GM19025 (cell line): ENCODE data around the gene DGCR6L.
"Not testable (repeated sequence)": the region's sequence is repeated elsewhere in the genome, so short reads cannot be mapped to it uniquely, and the experiment has no call there.

Experiments
- ATAC-seq: cut with Tn5 transposase; IDR thresholded peaks from one replicate; pipeline ENCODE4 v1.9.1; 2021; ENCODE audit warnings: mild to moderate bottlenecking, low read depth, moderate library complexity; ENCODE audit not compliant: unreplicated experiment

Gene DGCR6L

DNA sequence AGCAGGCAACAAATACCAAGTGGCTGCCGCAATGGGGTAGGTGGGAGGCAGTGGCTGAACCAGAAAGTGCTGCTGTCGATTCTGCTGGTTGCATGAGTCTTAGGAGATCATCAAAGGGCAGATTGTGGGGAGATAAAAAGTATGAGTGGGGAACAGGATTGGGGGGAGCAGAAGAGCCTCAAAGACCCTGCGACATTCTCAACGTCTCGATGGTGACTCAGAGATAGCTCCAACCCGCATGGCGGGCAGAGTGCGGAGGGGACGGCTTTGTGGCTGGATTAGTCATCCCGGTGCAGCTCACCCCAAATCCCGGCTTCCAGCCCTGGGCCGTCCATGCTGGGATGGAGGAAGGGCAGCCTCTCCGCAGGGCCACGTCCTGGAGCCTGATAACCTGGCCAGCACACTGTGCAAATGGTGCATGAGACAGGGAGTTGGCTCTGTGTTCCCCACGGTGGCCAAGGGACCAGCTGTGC lies 40.2 kb downstream of the DGCR6L start:
- no peak for ATAC-seq

DNA sequence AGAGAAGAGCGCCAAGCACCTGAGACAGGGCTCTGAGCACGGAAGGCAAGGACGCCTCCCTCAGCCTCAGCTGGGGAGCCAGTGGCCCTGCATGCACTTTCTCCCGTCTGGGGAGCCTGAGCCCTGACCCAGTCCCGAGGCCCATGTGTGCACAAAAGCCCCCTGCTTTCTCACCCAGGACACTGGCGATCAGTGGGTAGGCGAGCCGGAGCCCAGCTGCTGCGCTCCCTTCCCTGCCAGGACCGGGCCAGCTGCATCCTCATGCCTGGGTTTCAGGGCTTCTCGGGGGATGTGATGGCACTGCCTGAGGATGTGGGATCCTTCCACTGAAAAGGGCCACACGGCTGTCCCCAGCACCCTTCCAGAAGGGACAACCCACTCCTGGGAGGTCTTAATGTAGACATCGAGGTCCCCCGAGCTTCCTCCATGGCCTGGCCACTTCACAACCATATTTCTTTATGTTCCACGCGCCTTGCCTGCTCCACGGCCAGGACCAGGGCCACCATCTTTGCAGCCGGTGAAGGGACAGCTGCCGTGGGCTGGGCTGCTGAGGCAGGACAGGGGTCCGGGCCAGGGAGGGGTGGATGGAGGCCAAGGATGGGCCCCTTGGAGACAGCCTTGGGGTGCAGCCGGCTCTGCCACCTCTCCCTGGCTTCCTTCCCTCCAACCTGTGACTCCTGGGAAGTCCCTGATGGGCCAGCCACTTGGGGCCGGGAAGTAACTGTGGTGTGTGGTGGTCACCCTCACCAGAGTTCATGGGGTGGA lies 41.0 kb downstream of the DGCR6L start:
- ATAC-seq = not testable (repeated sequence)

DNA sequence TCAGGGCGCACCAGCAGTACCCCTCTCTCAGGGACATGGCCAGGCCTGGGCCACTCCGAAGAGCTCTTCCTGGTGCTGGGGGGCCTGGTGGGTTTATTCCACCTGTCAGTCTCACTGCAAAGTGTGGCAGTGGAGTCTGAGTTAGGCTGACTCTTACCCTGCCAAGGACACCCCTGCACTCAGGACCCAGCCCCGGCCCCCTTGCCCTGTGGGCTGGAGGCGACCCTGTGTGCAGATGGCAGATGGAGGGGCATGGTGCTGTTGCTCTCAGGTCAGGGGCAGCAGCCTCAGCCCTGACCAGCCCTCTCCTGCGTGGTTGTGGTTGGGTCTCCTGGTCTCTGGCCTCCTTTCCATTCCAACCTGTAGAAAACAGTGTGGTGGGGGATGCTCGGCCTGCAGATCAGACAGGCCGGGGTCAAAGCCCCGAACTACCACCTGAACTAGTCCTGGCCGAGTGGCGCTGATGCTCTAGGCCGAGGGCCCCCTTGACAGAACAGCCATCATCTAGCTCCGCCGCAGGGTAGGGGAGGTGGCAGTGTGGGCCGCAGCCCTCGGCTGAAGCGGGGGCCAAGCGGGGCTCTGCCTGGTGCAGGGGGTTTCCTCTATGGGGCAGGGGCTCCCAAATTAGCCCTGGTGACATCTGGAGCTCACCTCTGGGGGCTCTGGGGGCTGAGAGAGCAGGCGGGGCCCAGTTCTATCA lies 41.8 kb downstream of the DGCR6L start:
- not testable (repeated sequence) for ATAC-seq

DNA sequence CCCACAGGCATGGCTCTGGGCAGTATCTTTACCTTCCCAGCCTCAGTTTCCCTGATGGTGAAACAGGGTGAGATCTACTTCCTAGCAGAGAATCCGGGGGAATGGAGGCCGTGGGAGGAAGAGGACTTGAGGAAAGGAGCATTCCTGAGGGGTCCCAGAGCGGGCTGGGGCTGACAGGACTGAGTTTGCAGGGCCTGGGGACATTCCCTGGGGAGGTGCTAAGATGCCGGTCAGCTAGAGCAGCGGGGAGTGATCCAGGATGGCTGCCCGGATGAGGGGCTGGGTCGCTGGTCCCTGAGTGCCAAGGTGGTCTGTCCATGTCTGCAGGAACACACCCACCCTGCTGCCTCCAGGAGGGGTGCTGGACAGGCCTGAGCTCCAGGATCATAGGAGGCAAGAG lies 43.4 kb downstream of the DGCR6L start:
- ATAC-seq = no peak

DNA sequence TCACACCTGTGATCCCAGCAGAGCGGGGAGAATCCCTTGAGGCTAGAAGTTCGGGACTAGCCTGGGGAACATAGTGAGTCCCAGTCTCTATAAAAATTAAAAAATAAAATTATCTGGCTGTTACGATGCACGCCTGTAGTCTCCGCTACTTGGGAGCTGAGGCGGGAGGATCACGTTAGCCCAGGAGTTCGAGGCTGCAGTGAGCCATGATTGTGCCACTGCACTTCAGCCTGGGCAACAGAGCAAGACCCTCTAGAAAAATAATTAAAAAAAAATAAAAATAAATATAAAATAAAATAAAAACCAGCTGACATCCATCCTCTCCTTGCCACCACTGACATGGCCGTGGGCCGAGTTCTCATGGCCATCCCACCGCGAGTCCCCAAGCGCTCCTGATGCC lies 44.0 kb downstream of the DGCR6L start:
- no peak for ATAC-seq

DNA sequence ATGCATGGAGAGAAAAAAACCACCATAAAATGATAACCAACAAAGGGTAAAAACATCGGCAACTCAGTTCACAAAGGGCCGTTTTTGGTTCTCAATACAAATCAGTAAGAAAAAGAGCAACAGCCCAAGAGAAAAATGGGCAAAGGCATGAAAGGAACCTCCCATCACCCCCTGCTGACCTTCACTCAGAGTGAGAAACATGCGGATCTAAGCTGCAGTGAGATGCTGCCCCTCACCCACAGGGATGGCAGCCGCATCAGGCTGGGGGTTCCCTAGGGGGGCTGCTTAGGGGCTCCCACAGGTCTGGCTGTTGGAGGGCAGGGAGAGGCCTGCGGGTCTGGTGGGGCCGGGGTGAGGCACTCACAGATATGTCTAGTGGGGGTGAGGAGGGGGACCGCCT lies 44.5 kb downstream of the DGCR6L start:
- ATAC-seq = not testable (repeated sequence)

DNA sequence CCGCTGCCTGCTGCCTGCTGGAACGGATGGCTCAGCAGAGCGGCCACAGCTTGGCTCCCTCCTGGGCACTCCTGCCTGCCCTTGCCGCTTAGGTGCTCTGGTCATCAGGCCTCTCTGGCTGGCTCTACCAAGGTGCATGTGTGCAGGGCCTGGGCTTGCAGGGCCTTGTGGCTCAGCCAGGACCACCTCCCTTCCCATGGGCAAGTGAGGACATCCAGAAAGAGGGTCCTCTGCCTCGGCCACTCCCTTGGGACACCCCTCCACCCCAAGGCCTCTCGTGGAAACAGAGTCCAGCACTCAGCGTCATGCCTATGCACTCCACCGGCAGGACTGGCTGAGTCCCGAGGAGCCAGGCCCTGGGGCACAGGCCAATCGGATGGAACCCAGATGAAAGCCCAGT lies 45.5 kb downstream of the DGCR6L start:
- ATAC-seq = not testable (repeated sequence)

DNA sequence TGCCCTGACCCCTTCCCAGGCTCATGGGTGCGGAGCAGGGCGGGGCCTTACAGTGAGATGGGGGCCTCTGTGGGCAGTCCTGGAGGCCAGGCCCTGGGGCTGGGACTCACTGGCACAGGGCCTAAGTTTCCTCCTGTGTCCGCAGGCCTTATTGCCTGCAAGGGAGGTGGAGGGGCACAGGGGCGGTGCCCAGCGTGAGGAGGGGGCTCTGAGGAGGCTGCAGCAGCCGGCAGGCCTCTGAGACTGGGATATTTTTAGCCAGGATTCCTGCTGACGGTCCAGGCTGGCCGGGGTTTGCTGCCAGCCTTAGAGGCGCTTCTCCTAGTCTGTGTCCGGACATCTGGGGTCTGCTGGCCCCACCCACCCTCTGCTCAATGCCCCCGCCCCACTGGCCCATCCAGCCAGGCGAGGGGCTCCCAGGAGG lies 46.1 kb downstream of the DGCR6L start:
- no peak for ATAC-seq

DNA sequence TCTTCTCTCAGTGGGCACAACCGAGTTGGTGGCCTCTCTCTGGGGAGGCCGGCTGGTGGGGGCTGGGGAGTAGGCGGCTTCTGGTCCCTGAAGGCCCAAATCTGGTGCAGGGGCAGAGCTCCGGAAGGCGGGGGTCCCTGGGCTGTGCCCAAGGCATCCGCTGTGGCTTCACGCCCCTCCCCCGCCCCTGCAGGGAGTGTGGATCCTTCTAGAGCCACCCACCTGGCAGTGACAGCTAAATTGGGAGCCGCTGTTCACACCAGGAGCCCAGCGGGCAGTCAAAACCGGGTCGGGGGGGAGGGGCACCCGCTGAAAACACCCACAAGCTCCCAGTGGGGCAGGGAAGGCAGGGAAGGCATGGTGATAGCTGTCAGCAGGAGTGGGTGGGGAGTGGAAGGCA lies 47.2 kb downstream of the DGCR6L start:
- ATAC-seq = no peak

DNA sequence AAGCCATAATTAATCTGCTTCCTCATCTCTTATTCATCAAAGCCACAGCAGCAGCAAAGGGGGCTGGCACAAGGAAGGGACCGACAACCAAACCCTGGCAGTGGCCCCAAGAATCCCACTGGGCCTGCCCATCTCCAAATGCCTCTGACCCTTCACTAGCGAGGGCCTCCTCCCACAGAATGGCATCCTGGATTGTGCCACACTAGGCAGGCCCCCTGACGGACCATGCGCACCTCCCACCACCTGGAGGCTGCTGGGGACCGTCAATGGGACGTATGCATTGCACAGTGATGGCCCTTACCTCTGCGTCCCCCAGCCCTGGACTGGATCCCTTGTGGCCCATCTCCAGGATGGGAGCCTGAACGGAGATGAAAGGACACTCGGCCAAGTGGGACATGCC lies 47.7 kb downstream of the DGCR6L start:
- no peak for ATAC-seq

DNA sequence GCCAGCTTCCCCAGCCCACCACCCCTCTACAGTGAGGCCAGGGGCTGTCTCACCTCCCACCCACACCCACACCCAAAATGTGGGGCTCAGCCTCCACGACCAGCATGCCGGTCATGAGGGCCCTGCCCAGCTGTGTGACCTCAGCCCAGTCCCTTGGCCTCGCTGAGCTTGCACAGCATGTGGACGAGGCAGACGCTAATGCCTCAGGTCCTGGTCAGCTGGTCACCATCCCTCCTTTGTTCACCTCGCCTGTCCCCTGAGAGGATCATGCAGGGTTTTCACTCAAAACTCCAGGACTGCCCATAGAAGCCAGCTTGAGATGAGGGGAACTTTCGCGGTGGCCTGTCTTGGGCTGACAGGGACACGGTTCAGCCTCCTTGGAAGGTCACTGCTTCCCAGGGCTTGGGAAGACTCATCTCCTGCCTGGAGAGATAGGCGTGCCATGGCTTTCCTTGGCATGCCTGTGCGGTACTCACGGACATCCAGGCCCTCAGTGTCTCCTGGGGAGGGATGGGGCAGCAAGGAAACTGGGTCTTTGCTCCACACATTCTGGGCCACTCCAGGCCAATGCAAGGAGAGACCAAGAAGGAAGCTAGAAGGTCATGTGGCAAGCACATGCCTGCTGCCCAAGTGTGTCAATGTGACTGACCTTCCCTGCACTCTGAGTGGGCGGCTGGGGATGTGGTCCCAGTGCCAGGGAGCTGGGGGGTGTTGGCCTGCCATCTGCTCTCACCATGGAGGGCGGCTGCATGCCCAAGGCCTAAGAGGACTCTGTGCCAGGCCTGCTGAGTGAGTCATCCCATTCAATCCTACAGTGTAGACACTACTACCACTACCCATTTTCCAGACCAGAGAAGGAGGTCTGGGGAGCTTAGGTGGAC lies 48.5 kb downstream of the DGCR6L start:
- no peak for ATAC-seq

DNA sequence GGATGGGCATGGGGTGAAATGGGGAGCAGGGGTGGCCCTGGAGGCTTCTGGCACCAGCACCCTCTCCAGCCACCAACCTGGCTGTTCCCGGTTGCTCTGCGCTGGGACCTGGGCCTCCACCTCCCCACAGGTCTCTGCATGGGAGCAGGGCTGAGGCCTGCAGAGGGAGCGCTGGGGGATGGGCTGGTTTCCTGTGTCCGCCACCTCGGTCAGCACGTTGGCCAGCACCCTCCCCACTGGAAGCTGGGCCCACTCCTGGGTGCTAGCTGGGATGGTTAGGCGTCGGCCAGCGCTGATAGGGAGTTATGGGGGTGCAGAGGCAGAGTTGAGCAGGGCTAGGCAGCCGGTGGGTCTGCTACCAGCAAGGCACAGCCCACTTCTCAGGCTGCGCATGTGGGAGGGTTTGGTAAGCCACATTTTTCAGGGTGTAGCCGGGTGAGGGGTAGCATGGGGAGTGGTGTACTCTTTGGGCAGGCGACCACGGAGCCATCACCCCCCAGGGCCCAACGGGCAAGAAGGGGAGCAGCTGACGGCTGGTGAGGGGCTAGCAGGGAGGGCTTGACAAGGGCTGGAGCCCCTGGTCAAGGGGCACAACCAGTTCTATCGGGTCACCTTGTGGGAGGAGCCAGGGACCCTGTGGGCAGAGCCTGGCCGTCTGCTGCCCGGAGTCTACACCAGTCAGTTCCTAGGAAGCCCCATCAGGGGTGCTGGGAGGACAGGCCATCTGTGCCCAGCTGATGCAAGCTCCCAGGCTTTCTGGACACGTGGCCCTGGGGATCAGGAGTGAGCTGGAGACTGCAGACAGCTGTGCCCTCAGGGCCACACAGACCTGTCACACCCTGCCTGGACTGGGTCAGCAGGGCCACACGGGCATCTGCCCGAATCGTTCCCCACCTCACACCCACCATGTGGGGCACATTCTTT lies 49.4 kb downstream of the DGCR6L start:
- ATAC-seq = not testable (repeated sequence)

DNA sequence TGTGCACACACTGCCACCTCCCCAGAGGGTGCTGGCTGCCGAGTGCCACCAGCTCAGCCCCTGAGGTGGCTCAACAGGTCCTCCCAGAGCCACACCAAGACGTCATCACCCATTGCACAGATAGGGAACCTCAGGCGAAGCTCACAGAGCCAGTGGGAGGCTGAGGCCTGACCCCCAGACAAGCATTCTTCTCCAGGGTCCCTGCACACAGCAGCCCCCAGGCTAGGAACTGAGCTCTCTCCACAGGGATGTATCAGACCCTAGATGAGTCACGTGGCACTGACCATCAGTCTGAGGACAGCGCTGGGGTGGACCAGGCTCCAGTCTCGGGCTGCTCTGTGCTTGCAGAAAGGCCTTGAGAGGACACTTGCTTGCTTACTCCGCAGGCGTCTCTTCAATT lies 50.2 kb downstream of the DGCR6L start:
- not testable (repeated sequence) for ATAC-seq

DNA sequence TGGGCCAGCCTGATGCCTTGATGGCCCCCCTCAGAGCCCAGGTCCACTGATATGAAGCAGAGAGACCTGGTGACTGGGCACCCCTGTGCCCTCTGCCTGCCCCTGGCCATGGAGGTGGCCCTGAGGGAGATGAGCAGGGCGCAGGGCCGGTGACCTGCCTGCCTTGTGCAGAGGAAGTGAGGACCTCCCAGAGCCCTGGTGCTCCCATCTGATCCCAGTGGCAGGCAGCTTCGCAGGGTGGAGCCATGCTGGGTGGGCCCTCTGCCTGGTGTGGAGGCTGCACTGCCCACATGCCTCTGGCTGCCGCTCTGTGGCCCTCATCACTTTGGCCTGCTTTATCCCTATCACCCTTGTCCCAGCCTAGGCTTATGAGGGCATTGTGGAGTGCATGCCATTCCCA lies 50.7 kb downstream of the DGCR6L start:
- ATAC-seq = not testable (repeated sequence)

DNA sequence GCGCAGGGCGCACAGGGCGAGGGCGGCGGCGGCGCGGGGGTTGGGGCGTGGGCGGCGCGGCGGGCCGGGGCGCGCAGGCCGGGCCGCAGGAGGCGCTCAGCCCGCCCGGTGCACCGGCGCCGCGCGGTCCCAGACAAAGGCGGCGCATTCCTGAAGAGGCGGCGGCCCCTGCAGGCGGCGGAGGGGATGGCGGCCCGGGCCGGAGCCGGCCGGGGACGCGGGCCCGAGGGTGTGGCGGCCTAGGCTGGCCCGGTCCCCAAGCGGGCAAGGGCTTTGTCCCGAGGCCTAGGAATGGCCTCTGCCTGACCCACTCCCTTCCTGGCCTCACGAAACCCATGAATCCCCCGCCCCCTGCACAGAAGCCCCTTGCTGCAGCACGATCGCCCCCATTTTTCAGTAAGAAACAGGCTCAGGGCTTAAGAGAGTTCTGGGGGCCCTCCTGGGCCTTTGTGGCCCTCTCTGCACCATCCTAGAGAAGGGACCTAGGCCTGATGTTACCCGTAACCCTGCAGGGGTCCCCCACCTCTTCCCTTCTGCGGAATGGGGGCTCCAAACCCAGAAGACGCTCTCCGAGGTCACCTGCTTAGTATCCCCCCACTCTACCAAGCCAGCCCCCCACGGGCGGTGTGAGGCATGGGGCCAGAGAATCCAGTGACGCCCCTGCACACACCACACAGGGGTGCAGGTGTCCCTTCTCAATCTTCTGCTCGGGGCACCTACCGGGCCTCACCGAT lies 51.4 kb downstream of the DGCR6L start, which contains the start of gene RTN4R:
Gene RTN4R (minus strand): TSS at position 40 of the 734 bp plus-strand sequence. CDS start 226 bp downstream, outside the sequence.
- peak; percentile 55 for ATAC-seq

DNA sequence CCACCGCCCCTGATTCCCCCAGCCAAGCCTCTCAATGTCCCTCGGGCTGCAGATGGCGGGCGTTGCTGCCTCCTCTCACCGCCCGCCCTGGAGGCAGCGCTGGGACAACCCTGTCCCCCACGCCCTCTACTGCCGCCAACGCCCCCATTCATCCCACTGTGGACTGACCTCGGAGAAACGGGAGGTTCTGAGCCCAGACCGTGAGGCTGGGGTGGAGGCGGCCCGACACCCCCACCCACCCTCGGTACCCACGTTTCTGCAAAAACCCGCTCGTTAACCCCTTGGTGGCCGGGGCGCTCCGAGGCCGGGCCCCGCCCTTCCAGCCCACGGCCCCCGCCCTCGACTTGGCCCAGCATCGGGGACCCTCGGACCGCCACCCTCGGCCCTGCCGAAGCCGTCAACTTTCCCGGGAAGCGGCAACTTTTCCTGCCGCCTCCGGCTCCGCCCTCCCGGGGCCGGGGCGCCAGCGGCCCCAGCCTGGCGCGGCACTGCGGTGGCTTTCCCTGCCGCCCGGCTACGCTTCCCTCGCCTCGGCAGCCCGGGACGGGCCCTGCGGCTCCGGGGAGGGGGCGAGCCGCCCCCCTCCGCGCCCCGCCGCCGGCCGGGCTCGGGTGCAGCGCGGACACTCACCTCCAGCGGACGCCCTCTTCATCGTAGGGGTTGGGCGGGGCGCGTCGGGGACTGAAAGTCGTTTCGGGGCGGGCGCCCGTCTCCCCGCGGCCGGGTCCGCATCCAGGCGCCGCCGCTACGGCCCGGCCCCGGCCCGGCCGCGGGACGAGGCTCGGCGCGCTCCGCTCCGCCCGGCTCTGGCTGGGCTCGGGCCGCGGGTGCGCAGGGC lies 52.2 kb downstream of the DGCR6L start:
- ATAC-seq = no peak

DNA sequence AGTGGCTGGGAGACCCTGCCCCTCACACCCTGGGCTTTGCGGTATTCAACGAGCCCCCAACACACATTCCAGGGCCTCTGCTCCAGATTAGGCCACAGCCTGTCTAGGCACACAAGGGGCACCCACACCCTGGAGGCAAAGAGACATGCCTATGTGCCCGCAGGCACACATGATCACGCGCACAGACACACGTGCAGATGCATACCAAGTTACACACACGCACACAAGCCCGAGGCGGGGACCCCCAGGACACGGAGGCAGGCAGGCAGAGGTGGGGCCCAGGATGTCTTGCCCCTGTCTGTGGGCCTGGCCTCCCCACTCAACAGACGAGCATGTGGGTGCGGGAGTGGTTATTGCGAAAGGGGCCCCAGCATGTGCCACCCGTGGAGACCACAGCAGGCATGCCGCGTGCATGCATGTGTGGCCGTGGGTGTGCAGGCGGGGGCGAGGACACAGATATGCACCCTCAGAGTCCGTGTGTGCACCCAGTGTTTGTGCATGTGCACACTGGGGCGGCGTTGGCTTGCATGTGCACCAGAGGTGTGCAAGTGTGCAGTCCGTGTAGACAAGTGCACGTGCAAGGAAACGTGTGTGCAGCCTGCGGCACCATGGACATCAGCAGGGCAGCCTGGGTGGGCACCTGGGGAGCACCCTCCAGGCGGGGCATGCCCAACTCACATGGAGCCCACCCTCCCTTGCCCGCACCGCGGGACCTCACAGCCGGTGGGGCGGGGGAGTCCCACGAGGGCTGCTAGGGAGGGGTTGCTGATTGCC lies 53.0 kb downstream of the DGCR6L start:
- ATAC-seq = not testable (repeated sequence)
